ENCODE data around the gene MYBBP1A.
"Not testable (repeated sequence)": the region's sequence is repeated elsewhere in the genome, so short reads cannot be mapped to it uniquely, and the experiment has no call there.

Gene MYBBP1A, protein sequence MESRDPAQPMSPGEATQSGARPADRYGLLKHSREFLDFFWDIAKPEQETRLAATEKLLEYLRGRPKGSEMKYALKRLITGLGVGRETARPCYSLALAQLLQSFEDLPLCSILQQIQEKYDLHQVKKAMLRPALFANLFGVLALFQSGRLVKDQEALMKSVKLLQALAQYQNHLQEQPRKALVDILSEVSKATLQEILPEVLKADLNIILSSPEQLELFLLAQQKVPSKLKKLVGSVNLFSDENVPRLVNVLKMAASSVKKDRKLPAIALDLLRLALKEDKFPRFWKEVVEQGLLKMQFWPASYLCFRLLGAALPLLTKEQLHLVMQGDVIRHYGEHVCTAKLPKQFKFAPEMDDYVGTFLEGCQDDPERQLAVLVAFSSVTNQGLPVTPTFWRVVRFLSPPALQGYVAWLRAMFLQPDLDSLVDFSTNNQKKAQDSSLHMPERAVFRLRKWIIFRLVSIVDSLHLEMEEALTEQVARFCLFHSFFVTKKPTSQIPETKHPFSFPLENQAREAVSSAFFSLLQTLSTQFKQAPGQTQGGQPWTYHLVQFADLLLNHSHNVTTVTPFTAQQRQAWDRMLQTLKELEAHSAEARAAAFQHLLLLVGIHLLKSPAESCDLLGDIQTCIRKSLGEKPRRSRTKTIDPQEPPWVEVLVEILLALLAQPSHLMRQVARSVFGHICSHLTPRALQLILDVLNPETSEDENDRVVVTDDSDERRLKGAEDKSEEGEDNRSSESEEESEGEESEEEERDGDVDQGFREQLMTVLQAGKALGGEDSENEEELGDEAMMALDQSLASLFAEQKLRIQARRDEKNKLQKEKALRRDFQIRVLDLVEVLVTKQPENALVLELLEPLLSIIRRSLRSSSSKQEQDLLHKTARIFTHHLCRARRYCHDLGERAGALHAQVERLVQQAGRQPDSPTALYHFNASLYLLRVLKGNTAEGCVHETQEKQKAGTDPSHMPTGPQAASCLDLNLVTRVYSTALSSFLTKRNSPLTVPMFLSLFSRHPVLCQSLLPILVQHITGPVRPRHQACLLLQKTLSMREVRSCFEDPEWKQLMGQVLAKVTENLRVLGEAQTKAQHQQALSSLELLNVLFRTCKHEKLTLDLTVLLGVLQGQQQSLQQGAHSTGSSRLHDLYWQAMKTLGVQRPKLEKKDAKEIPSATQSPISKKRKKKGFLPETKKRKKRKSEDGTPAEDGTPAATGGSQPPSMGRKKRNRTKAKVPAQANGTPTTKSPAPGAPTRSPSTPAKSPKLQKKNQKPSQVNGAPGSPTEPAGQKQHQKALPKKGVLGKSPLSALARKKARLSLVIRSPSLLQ (N-terminal part only)

DNA sequence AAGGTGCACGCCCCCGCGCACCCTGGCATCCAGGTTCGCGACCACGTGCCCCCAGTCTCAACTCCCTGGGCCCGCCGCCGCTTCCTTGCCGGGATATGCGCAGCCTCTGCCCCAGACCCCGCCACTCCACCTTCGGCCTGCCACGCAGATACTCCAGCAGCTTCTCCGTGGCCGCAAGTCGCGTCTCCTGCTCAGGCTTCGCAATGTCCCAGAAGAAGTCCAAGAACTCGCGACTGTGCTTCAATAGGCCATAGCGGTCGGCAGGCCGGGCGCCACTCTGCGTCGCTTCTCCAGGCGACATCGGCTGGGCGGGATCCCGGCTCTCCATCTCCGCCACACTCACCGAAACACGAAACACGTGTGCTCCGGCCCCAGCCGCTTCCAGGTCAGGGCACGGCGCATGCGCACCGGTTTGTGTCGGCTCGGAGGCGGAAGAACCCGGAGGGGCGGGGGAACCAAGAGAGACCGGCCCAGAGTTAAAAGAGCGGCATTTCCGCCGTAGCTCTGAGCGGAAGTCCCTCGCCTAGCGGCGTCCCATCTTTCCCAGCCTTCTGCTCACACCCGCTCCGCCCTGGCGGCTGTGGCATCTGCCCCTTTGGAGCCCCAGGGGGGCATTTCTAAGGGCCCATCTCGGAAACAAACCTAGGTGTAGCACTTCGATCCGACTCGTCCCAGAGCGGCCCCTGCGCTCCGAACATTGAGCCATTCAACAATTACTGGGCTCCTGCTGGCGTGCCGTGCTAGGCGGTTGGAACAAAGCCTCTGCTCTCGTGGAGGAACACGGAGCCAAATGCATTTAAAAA is at the start of gene MYBBP1A:
Gene MYBBP1A (minus strand): TSS at position 388 of the 803 bp plus-strand sequence. CDS start 60 bp downstream, at position 328.
- peak; percentile 82 for DNase-seq

DNA sequence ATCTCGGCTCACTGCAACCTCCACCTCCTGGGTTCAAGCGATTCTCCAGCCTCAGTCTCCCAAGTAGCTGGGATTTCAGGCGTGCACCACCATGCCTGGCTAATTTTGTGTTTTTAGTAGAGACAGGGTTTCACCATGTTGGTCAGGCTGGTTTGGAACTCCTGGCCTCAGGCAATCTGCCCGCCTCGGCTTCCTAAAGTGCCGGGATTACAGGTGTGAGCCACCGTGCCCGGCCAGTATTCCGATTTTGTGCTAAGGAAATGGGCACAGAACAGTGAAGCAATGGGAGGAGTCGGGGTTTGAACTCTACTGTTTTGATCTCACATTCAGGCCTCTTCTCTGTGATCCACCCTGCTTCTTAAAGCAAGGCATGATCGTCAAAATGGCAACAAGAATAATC is 49.6 kb upstream of the MYBBP1A start:
- not testable (repeated sequence) for DNase-seq

DNA sequence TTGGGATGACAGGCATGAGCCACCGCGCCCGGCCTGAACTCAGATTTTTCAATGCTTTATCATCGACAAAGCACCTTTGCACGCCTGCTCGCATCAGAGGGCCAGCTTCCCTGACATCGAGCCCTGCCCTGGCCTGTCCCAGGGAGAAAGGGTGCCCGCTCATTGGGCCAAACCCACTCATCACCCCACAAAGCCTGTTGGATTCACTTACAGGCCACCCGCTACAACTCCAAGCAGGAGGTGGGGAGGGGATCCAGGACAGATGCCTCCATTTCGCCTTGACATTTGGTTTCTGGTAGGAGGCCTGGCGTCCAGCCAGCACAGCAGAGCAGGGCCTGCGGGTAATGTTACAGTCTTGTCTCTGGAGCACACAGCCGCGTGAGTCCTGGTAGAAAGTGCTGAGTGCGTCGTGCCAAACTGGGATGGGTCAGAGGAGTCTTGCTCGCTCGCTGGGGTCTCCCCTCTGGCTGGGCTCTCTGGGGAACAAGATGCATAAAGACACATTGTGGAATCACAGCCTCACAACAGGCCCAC is 49.0 kb upstream of the MYBBP1A start:
- DNase-seq = no peak

DNA sequence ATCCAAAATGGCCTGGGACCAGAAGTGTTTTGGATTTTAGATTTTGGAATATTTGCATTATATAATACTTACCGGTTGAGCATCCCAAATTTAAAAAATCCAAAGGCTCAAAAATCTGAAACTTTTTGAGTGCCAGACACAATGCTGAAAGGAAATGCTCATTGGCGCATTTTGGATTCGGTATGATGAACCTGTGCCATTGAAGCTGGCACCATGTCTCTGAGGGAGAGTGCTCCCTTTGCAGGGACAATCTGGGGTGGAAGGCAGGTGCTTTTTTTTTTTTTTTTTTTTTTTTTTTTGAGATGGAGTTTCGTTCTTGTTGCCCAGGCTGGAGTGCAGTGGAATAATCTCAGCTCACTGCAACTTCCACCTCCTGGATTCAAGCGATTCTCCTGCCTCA is 46.9 kb upstream of the MYBBP1A start:
- DNase-seq = no peak

DNA sequence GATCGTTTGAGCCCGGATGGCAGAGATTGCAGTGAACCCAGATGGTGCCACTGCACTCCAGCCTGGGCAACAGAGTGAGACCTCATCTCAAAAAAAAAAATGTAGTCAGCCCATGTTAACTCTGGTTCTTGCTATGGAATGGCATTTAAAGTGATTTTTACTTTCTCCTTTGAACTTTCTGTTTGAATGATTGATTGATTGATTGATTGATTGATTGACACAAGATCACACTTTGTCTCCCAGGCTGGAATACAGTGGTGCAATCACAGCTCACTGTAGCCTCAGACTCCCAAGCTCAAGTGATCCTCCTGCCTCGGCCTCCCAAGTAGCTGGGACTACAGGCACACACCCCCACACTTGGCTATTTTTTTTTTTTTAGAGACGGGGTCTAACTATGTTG is 46.1 kb upstream of the MYBBP1A start:
- no peak for DNase-seq

DNA sequence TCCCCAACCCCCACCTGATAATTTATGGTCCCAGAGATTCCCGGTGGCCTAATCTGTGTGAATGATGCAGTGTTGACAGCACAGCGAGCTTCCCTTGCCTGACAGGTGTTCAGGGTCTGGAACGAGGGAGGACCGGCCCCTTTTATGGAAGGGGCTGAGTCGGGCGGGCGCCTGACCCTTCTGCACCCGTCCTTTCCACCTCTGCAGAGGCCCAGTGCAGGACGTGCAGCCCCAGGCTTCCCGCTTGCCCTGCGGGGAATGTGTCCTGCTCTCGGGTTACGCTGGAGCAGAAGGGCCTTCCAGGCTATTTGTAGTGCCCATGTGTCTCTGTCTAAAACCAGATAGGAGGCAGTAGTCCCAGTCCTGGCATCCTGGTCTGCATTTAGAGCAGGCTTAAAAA is 45.4 kb upstream of the MYBBP1A start:
- DNase-seq = no peak

DNA sequence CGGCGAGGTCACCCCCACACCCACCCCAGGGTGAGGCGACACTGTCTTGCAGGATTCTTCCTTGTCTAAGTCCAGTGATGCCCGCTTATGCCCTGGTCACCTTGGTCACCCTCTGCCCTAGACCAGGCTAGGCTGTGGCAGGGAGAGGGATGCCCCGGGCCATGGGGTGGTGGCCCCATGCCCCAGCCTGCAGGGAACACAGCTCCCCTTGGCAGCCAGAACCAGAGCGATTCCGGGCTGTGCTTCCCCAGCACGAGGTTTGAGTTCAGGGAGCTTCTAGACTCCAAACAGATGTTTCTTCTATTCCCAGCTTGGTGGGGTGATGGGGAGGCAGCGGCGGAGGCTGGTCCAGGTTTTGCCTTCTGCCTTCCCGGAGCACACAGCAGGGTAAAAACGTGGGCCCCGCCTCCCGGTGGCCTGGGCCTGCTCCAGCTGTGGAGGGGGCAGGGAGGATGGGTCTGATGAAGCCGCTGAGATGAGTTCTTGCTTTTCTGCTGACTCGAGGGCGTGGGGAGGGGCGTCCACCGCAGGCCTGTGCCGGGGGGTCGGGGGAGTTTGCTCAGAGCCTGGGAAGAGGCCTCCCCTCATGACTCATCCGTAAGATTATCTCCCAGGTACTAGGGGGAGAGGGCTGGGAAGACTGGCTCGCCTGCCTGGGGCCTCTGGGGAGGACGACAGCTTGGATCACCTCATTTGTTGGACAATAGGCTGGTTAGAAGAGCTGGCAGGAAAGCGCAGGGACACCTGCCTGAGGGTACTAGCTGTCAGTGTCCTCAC is 44.5 kb upstream of the MYBBP1A start:
- DNase-seq = no peak

DNA sequence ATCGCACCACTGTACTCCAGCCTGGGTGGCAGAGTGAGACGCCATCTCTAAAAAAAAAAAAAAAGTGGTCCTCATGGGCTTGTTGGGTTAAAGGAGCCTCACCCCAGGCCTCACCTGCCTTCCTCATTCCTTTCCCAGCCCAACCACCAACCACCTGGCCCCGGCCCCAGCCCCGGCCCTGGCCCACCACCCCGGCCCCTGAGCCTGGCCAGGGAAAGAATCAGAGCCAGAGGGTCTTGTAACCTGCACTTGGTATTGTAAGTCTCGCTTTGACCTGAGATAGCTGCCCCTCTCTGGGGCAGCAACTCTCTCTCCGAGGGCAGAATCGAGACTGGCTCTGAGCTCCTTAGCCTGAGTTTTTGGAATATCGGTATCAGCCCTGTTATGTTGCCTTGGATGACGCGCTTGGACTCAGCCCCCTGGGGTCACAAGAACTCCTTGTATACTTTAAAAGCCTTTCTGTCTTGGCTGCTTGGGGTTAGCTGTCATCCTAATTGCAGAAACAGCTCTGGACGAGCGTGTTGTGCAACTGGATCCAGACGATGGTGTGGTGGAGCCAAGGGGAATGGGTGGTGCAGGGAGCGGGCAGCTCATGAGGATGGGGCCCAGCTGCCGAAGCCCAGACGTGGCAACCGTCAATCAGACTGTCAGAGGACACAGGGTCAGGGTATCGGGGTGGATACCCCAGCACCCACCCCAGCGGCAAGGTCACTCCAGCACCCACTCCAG is 43.8 kb upstream of the MYBBP1A start:
- DNase-seq = no peak

DNA sequence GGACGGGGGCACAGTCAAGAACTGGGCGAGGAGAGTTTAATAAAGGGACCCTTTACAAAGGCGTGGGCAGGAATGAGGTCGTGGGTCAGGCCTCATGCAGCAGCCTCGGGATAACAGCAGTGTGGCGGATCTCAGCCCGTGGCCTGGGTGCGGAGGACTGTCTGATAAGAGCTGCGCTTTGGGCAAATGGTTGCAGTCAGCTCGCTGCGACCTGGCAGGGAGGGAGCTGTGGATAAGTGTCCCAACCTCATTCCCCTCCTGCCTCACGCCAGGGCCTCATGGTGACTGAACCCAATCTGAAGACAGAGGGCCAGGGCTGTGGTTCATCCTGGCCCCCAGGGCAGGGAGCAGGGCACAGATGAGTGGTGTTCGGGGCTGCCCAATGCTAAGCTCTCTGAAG is 42.8 kb upstream of the MYBBP1A start:
- no peak for DNase-seq

DNA sequence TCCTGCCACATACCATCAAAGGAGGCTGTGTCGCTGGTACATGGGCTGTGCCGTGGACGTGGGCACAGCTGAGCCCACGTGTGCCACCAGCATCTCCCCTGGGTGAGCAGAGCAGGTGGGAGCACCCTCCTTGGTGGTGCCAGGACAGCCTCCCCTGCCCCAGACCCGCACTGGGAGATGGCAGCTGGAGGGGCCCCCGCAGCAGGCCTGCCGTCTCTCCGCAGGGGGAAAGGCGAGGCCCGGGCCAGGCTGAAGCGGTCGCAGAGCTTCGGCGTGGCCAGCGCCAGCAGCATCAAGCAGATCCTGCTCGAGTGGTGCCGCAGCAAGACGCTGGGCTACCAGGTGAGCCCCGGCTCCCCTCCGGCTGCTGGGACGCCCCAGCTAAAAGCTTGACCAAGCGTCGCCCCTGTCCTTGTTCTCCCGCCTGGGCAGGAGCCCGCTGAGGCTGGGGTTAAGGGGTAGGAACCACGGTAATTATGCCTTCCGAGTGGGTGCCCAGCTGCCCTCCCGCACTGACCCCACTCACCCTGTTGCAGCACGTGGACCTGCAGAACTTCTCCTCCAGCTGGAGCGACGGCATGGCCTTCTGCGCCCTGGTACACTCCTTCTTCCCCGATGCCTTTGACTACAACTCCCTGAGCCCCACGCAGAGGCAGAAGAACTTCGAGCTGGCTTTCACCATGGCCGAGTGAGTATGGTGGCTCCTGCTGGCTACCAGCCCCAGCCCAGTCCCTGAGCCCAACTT is 41.6 kb upstream of the MYBBP1A start:
- DNase-seq = no peak

DNA sequence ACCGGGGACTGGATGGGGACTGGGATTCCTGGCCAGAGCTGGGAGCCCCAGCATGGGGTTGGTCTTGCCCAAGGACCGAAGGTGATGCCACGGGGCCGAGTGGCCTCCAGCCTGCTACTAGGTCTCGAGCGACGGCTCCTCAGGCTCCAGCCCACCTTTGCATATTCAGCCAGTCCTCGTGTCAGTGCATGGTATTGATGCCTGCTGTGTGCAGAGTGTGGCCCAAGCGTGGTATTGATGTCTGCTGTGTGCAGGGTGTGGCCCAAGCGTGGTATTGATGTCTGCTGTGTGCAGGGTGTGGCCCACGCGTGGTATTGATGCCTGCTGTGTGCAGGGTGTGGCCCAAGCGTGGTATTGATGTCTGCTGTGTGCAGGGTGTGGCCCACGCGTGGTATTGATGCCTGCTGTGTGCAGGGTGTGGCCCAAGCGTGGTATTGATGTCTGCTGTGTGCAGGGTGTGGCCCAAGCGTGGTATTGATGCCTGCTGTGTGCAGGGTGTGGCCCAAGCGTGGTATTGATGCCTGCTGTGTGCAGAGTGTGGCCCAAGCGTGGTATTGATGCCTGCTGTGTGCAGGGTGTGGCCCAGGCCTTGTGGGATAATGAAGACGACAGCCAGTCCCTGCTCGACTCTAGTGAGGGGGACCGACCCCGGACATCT is 40.6 kb upstream of the MYBBP1A start:
- DNase-seq = not testable (repeated sequence)

DNA sequence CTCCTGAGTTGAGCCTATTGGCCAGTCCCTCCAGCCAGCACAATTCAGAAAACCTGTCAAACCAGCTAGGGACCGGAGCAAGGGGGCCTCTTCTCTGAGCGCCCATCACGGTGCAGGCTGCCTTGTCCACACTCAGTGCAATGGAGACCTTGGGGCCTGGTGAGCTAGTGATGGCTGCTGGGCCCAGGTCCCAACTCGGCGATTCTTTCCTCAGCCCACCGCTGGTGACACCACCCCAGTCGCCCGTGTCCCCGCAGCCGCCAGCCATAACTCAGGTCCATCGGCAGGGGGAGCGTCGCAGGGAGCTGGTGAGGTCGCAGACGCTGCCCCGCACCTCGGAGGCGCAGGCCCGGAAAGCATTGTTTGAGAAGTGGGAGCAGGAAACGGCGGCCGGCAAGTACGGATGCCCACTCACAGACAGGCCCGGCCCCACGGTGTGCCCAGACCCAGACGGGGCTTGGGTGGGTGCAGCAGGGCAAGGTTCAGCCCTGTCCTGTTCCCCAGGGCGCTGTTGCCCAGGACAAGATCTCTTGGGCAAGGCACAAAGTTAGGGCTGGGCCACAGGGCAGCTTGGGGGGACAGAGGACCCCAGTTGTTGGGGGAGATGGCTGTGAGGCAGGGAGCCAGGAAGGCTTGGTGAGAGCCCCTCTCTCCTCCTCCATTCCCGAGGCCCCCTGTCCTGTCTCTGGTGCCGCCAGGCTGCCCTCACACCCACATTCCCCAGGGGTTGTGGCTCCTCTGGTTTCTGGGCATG is 39.9 kb upstream of the MYBBP1A start:
- no peak for DNase-seq

DNA sequence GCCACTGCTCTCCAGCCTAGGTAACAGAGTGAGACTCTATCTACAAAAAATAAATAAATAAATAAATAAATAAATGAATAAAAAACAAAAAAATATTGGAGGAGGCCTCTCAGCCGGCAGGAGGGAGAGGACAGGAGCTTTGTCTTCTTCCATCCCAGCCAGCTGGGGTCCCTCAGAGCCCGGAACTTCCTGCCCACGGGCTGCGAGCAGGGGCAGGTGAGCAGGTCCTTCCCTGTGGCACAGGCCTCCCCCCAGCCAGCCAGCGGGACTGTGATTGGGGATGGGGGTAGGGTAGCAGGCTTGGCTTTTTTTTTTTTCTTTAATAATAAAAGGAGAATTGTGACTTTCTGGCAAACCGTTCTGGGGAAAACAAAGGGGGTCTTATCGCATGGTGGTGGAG is 39.2 kb upstream of the MYBBP1A start:
- DNase-seq = no peak

DNA sequence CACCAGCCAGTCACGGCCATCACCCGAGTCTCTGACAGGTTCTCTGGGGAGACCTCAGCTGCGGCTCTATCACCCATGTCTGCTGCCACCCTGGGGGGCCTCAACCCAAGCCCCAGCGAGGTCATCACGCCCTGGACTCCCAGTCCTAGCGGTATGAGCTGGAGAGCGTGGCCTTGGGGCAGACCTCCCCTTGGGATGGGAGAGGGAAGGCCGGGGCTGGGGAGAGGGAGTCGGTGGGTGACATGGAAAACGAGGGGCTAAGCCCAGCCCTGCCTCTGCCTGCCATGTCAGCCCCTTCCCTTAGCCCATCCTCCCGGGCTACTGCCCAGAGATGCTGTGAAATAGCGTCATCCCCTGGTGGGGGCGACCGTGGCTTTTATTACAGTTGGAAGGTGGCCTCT is 37.8 kb upstream of the MYBBP1A start:
- DNase-seq = no peak

DNA sequence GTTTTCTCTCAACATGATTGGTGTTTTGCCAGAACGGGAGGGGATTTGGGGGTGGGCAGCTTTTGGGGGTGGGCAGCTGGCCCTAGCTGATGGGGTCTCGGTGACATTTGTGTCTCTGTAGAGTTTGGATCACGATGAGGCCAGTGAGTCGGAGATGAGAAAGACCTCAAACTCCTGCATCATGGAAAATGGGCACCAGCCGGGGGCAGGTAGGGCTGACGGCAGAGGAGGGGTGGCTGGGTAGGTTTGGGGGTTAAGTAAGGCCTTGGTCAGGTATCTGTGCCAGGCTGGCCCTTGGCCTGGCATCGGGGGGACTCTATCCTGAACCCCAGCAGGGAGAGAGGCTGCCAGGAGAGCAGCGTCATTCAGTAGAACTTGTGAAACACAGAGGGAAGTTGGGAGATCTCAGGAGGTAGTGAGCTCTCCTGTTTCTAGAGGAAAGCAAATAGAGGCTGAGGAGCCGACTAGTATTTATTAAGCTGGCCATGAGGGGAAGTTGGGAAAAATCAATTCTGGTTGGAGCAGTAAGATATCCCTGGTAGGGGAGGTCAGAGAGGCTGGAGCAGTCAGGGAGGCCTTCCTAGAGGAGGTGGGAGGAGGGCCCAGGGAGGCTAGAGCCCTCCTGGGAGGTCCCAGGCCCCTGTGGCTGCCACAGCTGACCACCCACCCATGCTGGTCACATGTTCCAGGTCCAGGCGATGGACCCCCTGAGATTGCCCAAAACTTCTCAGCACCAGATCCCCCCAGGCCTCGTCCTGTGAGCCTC is 37.2 kb upstream of the MYBBP1A start:
- DNase-seq = no peak

DNA sequence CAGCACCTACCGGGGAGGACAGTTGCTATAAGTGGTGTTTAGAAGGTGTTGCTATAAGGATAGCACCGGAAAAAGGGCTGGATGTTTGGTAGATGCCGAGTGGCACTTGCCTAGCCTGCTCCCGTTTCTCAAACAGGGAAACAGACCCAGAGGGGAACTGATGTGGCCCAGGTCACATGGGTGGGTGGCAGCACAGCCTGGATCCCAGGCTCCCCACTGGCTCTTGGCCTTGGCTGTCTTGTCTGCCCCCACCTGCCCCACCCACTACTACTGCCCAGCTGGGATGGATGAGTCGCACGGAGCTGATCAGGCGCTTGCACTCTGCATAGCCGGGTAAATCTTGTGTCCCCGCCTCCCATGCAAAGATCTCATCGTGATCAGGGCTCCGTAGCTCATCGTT is 36.3 kb upstream of the MYBBP1A start:
- no peak for DNase-seq

DNA sequence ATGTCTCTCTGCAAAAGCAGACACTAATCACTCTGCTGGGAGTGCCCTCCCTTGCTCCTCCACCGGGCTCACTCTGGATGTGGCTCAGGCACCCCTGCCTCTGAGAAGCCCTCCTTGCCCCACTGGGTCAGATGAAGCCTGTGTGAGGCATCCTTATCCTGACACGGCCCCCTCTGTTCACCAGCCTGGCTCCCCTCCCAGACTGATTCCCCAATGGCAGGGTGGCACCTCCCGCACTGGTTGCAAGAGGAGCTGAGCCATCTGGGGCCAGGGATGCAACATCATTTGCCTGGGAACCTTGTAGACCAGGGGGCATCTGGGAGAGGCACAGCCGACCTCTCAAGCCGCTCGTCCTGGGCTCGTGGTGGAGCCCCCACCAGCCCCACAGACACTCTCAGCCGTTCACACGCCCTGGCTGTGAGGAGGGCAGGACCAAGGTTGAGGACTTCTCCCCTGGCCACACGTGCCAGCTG is 35.8 kb upstream of the MYBBP1A start:
- DNase-seq = no peak
